OCI-LY7 (cell line): ENCODE measurements around the gene PTGER4.

Experiments
- EZH2phosphoT487 ChIP-seq: fragments of 200-600 bp; sonication (generic); IDR thresholded peaks from 2 replicates; pipeline ENCODE4 v1.6.1; 2018; ENCODE audit warnings: low read depth, borderline replicate concordance, mild to moderate bottlenecking, mixed run types, antibody characterized with exemption, low read length, moderate library complexity, mixed read lengths
- TF ChIP-seq, protein P1 (sequence below): fragments of 200-600 bp; sonication (generic); conservative IDR thresholded peaks from 2 replicates; pipeline ENCODE4 v1.5.1; 2014; ENCODE audit warnings: mild to moderate bottlenecking, antibody characterized with exemption, low read length, moderate library complexity, mixed read lengths

- TF ChIP-seq, protein P1, sequence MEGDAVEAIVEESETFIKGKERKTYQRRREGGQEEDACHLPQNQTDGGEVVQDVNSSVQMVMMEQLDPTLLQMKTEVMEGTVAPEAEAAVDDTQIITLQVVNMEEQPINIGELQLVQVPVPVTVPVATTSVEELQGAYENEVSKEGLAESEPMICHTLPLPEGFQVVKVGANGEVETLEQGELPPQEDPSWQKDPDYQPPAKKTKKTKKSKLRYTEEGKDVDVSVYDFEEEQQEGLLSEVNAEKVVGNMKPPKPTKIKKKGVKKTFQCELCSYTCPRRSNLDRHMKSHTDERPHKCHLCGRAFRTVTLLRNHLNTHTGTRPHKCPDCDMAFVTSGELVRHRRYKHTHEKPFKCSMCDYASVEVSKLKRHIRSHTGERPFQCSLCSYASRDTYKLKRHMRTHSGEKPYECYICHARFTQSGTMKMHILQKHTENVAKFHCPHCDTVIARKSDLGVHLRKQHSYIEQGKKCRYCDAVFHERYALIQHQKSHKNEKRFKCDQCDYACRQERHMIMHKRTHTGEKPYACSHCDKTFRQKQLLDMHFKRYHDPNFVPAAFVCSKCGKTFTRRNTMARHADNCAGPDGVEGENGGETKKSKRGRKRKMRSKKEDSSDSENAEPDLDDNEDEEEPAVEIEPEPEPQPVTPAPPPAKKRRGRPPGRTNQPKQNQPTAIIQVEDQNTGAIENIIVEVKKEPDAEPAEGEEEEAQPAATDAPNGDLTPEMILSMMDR: no peak
- no peak for TF ChIP-seq EZH2phosphoT487
These were observed 1.7 kb upstream of the PTGER4 start for GRCh38 chr5:40678026-40678425.
